GM18868 (cell line): ENCODE measurements around the gene TTF2.
"Not testable (repeated sequence)": the region's sequence is repeated elsewhere in the genome, so short reads cannot be mapped to it uniquely, and the experiment has no call there.

Experiments used
- ATAC-seq: cut with Tn5 transposase; IDR thresholded peaks from one replicate; pipeline ENCODE4 v1.9.1; 2021; ENCODE audit warnings: mild to moderate bottlenecking, moderate library complexity; ENCODE audit not compliant: unreplicated experiment

Gene TTF2

DNA sequence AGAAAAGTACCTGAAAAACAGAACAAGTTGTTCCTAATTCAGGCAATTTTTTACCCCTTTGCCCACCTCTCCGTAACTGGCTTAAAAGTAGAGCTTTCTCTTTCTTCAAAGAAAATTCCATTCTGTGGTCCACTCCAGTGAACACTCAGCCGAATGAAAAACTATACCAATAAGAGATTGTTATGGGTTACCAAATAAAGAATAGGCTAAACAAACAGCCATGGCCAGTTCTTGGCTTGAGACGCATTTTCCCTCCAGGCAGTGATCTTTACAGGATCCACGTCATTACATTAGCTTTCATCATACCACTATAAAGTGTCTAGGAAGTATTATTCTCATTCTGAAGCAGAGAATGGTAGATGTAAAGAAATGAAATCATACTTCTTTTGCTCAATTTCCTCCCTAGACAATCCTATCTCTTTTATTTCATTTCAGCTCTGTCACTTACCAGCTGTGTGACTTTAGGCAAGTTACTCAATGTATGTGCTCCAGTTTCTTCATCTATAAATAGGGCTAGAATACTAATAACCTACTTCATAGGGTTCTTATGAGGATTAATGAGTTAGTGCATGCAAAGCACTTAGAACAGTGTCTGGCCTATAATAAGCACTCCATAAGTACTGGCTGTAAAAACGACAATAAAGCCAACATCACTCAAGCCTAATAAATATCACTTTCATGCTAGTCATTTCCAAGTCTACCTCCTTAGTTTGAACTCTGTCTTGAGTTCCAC, 87.9 kb downstream of the TTF2 start:
- ATAC-seq = no peak

DNA sequence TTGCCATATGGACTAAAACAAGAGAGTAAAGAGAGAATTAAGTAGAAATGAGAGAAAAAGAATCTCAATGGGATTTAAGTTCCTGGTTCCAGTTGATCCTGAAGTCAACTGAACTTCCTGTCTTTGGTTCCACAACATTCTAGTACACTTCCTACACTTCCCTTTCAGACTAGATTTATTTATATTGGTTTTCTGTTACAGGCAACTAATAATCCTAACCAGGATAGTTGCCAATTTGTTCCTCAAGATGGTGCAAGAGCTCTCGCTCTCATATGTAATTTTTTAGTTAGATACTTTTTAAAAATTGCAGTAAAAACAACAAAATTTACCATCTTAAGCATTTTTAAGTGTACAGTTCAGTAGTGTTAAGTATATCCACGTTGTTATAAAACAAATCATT, 90.2 kb downstream of the TTF2 start:
- no peak for ATAC-seq

DNA sequence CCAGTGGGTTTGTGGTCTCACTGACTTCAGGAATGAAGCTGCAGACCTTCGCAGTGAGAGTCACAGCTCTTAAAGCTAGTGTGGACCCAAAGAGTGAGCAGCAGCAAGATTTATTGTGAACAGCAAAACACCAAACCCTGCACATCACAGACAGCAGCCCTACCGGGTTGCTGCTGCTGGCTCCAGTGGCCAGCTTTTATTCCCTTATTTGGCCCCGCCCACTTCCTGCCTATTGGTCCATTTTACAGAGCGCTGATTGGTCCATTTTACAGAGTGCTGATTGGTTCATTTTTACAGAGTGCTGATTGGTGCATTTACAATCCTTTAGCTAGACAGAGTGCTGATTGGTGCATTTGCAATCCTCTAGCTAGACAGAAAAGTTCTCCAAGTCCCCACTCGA, 91.2 kb downstream of the TTF2 start:
- not testable (repeated sequence) for ATAC-seq
